WTC11 (cell line): ENCODE measurements around the gene LVRN.

ENCODE experiments used
- ARID4B ChIP-seq: sonication (generic); formaldehyde crosslinking; IDR thresholded peaks from 2 replicates; pipeline ENCODE4 v1.8.0; 2023; ENCODE audit warnings: missing genetic modification reagents, mild to moderate bottlenecking, borderline replicate concordance
- CTCF ChIP-seq: fragments of 200-600 bp; IDR thresholded peaks from 2 replicates; pipeline ENCODE4 v1.8.0; 2022; ENCODE audit warnings: antibody characterized with exemption
- MYBL2 ChIP-seq: sonication (generic); formaldehyde crosslinking; IDR thresholded peaks from 2 replicates; pipeline ENCODE4 v1.8.1; 2023; ENCODE audit warnings: mild to moderate bottlenecking, moderate library complexity, missing genetic modification reagents
- TEAD4 ChIP-seq: sonication (generic); formaldehyde crosslinking; IDR thresholded peaks from 2 replicates; pipeline ENCODE4 v1.8.0; 2022; ENCODE audit warnings: mild to moderate bottlenecking, missing genetic modification reagents
- USF2 ChIP-seq: sonication (generic); formaldehyde crosslinking; IDR thresholded peaks from 2 replicates; pipeline ENCODE4 v1.8.1; 2023; ENCODE audit warnings: mild to moderate bottlenecking, missing genetic modification reagents, moderate library complexity
- TF ChIP-seq, protein P1 (sequence below): sonication (generic); formaldehyde crosslinking; IDR thresholded peaks from 2 replicates; pipeline ENCODE4 v1.8.1; 2022; ENCODE audit warnings: missing genetic modification reagents, borderline replicate concordance
- TF ChIP-seq, protein P2 (sequence below): sonication (generic); formaldehyde crosslinking; IDR thresholded peaks from 2 replicates; pipeline ENCODE4 v1.8.0; 2022; ENCODE audit warnings: mild to moderate bottlenecking, missing genetic modification reagents
- TF ChIP-seq, protein P3 (sequence below): sonication (generic); formaldehyde crosslinking; IDR thresholded peaks from 2 replicates; pipeline ENCODE4 v1.8.0; 2023; ENCODE audit warnings: mild to moderate bottlenecking, missing genetic modification reagents

- TF ChIP-seq, protein P1, sequence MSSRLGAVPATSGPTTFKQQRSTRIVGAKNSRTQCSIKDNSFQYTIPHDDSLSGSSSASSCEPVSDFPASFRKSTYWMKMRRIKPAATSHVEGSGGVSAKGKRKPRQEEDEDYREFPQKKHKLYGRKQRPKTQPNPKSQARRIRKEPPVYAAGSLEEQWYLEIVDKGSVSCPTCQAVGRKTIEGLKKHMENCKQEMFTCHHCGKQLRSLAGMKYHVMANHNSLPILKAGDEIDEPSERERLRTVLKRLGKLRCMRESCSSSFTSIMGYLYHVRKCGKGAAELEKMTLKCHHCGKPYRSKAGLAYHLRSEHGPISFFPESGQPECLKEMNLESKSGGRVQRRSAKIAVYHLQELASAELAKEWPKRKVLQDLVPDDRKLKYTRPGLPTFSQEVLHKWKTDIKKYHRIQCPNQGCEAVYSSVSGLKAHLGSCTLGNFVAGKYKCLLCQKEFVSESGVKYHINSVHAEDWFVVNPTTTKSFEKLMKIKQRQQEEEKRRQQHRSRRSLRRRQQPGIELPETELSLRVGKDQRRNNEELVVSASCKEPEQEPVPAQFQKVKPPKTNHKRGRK (CRISPR knock-in tag), result no peak
- TF ChIP-seq MYBL2 (CRISPR knock-in tag) (no peak), CTCF (no peak), TEAD4 (CRISPR knock-in tag) (no peak), USF2 (CRISPR knock-in tag) (no peak), ARID4B (CRISPR knock-in tag) (no peak)
- TF ChIP-seq, protein P2, sequence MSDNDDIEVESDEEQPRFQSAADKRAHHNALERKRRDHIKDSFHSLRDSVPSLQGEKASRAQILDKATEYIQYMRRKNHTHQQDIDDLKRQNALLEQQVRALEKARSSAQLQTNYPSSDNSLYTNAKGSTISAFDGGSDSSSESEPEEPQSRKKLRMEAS (CRISPR knock-in tag), result no peak
- TF ChIP-seq, protein P3, sequence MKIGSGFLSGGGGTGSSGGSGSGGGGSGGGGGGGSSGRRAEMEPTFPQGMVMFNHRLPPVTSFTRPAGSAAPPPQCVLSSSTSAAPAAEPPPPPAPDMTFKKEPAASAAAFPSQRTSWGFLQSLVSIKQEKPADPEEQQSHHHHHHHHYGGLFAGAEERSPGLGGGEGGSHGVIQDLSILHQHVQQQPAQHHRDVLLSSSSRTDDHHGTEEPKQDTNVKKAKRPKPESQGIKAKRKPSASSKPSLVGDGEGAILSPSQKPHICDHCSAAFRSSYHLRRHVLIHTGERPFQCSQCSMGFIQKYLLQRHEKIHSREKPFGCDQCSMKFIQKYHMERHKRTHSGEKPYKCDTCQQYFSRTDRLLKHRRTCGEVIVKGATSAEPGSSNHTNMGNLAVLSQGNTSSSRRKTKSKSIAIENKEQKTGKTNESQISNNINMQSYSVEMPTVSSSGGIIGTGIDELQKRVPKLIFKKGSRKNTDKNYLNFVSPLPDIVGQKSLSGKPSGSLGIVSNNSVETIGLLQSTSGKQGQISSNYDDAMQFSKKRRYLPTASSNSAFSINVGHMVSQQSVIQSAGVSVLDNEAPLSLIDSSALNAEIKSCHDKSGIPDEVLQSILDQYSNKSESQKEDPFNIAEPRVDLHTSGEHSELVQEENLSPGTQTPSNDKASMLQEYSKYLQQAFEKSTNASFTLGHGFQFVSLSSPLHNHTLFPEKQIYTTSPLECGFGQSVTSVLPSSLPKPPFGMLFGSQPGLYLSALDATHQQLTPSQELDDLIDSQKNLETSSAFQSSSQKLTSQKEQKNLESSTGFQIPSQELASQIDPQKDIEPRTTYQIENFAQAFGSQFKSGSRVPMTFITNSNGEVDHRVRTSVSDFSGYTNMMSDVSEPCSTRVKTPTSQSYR (CRISPR knock-in tag), result no peak
Observed at GRCh38 chr5:116013936-116014335, 51.7 kb downstream of the LVRN start.
